Lower leg skin (tissue), 4 donors: Measurements from ENCODE around the gene ABHD17A. TPM values are rescaled to one million over a fixed set of nuclear protein-coding genes. Genes with fewer than 3 reads are reported as not detected.

Source experiments
- DNase-seq, 2 donors: peaks; one replicate each; pipeline ENCODE4 v3.0.0-alpha.2; 2019; ENCODE audit warnings: low spot score in 2 of 2
- H3K4me3 ChIP-seq: fragments of 200-600 bp; sonication (generic); 2 replicates; pipeline ENCODE4 v1.5.1; 2017; ENCODE audit warnings: mild to moderate bottlenecking, low read depth; ENCODE audit not compliant: poor library complexity, severe bottlenecking
- CTCF ChIP-seq, 3 donors: fragments of 450-650 bp; IDR thresholded peaks; one replicate each; pipeline ENCODE4 v1.5.1; 2016; ENCODE audit warnings: antibody characterized with exemption in 3 of 3, mild to moderate bottlenecking in 3 of 3, moderate library complexity in 2 of 3
- POLR2A ChIP-seq, 2 donors: fragments of 450-650 bp; IDR thresholded peaks; one replicate each; pipeline ENCODE4 v1.6.1; 2016 to 2017; ENCODE audit warnings: antibody characterized with exemption in 2 of 2, mild to moderate bottlenecking in 1 of 2, moderate library complexity in 1 of 2
- WGBS, 2 donors: methylation state at CpG; one replicate each; pipeline ENCODE4 v1.1.5; 2018; 5-methylcytosine and 5-hydroxymethylcytosine counted together
- intact Hi-C: fragments of 100-400 bp; cut with DNase I; formaldehyde crosslinking; loops from one replicate; pipeline ENCODE4 v1.15.0; 2023; ENCODE audit warnings: low total_unique reads
- total RNA-seq, 4 donors: library from RNA; depleted of rRNA; stranded (reverse); fragments of >200 nt; gene quantifications; one replicate each; pipeline ENCODE4 v1.1.0, GENCODE V29; 2016

The ABHD17A gene
- total RNA-seq, 4 donors from 2014 or later, result 154 to 201 (median 186) TPM

- intact Hi-C loops, result no loop called here
- no peak overlapping the region for H3K4me3 ChIP-seq
- 65 to 71% methylated on average over 23 to 25 of the region's 25 CpGs for WGBS, 2 donors
- DNase-seq, result no peak
- TF ChIP-seq POLR2A (IDR thresholded peaks at IDR 0.05), result no peak
- TF ChIP-seq CTCF (IDR thresholded peaks at IDR 0.05), result no peak
Observed at GRCh38 chr19:1839658-1840540, 45.4 kb downstream of the ABHD17A start.

- H3K4me3 ChIP-seq, result no peak overlapping the region
Observed at GRCh38 chr19:1837625-1838105, 47.6 kb downstream of the ABHD17A start.

GRCh38 chr19:1837222-1837565 is 48.1 kb downstream of the ABHD17A start:
- no peak overlapping the region for H3K4me3 ChIP-seq
- whole genome bisulfite sequencing, 2 donors, result 78 to 100% methylated on average over 1 to 11 of the region's 11 CpGs
- DNase-seq, result no peak
- TF ChIP-seq POLR2A (IDR thresholded peaks at IDR 0.05) (no peak), CTCF (IDR thresholded peaks at IDR 0.05) (no peak)
- intact Hi-C loops, result no loop called here

More at GRCh38 chr19:1837625-1838105, 47.6 kb downstream of the ABHD17A start:
- intact Hi-C loops, result no loop called here
- WGBS, 2 donors, result 33 to 44% methylated on average over 18 to 23 of the region's 23 CpGs
- no peak for DNase-seq
- no peak for TF ChIP-seq POLR2A (IDR thresholded peaks at IDR 0.05)
- peak in 1 of 3 donors; percentile 60 for TF ChIP-seq CTCF (IDR thresholded peaks at IDR 0.05)

- 90 to 93% methylated on average over 31 of the region's 31 CpGs for WGBS, 2 donors
- intact Hi-C loops, result no loop called here
- DNase-seq, result no peak
- TF ChIP-seq CTCF (IDR thresholded peaks at IDR 0.05) (no peak), POLR2A (IDR thresholded peaks at IDR 0.05) (no peak)
- H3K4me3 ChIP-seq, result no peak overlapping the region
Observed at GRCh38 chr19:1836458-1837221, 48.7 kb downstream of the ABHD17A start.

GRCh38 chr19:1833540-1833939 is 51.8 kb downstream of the ABHD17A start:
- TF ChIP-seq CTCF (IDR thresholded peaks at IDR 0.05), result no peak
- no peak for TF ChIP-seq POLR2A (IDR thresholded peaks at IDR 0.05)
- no peak overlapping the region for H3K4me3 ChIP-seq
- DNase-seq, result no peak
- intact Hi-C loops, result no loop called here
- WGBS, 2 donors, result 71 to 73% methylated on average over 11 to 14 of the region's 15 CpGs
